ENCODE measurements around the gene KCNIP4.

Gene KCNIP4

GRCh38 chr4:21830272-21830671 is 118.3 kb downstream of the KCNIP4 start:
- no peak for DNase-seq

DNA sequence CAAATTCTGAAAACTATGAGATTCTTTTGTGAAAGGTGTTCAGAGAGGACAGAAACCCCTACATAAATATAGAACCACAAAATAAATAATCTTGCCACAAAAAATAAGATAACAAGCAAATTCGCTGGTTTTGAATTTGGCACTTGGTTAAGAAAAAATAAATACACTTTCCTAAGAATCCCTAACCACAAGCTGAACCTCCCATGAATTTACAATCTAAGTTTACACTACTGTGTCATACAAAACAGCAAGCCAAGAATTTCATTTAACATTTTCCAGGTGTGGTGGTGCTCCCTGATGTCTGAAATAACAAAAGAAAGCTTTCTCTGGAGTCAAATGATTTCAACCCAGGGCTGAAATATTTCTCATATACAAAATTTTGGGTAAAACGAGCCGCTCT is 121.0 kb downstream of the KCNIP4 start:
- no peak for DNase-seq

- no peak for DNase-seq
Measured at GRCh38 chr4:21826071-21826470, 122.5 kb downstream of the KCNIP4 start.

DNA sequence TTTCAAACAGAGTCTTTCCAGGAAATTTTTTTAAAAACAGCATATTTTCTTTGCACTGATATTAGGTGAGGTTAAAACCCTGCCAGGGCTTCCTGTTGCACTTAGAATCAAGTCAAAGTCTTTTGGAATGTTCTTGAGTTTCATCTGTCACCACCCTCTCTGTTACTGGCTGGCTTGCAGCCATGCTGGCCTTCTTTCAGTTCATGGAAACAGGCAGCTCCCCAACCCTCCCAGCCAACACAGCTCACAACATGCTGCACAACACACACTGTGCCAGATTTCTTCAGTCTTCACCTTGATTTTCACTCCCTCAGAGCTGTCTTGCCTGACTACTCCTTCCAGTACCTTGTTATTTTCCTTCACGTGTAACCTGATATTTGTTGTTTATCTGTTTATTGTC is 129.5 kb downstream of the KCNIP4 start:
- DNase-seq: no peak

DNA sequence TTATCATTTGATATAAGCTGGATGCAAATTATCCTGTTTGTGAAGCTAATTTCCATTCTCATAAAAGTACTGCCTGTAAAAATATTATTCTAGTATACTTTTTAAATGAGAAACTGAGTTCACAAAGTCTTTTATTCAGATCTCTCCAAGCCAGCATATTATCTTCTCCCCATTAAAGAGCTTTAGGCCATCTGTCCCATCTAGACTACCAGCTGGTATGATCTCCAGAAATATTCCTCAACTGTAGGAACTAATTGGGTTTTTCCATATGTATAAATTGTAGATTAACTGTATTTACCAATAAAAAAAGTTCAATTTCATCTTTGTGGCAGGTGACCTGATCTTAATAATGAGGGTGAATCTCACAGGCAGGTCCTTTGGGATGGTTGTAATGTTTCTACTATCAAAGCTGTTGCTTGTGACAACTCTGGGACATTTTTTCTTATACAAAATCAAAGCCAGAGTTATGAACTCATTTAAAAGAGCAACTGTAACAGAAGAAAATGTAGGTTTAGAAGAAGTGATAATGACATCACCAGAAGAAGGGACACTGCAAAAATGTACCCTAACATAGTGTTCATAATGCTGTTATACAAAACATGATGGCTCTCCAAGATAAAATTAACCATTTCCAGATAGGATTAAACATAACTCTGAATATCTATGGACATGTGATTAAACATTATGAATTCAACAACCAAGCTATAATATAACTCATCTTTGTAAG is 132.8 kb downstream of the KCNIP4 start:
- DNase-seq: no peak

DNA sequence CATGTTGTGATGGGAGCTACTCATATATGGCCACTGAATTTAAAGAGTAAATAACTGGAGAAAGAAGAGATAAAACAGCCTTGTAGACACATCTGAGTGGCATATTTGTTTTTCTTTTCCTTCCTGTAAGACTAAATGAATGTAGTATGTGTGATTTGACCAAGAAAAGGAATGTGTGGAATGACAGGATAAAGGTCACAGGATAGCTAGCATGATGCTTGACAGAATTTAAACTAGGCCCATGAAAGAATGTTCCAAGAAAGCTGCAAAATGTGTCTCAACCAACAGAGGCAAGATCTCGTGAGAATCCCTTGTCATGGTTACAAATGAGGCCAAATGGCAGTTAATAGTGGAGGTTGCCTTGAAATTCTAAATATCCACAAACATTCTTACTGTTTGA is 137.0 kb downstream of the KCNIP4 start:
- DNase-seq: no peak

GRCh38 chr4:21806991-21807390 is 141.6 kb downstream of the KCNIP4 start:
- no peak for DNase-seq

DNA sequence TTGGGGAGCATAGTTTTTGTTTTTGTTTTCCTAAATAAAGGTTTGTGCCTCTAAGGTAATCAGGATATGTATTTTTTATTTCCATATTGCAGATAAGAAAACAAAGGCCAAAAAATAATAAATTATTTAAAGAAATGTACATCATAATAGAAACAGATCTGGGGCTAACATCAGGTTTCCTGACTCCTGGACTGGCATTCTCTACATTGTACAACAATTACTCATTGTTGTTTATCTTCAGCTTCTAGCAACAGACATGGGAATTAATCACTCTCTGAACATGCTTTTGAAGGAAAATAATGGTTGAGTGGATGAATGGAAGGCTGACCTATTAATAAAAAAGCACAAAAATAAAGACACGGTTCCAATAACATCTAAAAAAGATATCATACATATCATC is 146.2 kb downstream of the KCNIP4 start:
- DNase-seq: no peak

GRCh38 chr4:21801661-21802385 is 146.7 kb downstream of the KCNIP4 start:
- no peak for DNase-seq

DNA sequence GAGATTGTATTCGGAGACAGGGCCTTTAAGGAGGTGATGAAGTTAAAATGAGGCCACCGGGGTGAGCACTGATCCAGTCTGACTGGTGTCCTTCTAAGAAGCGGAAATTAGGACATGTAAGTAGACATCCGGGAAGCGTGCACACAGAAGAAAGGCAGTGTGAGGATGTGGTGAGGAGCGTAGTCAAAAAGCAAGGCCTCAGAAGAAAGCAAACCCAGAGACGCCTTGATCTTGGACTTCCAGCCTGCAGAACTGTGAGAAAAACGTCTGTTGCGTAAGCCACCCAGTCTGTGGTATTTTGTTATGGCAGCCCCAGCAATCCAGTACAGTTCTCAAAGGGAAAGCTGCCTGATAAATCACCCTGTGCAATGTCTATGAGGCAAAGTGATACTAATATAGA is 153.5 kb downstream of the KCNIP4 start:
- DNase-seq: no peak

GRCh38 chr4:21792736-21793135 is 155.8 kb downstream of the KCNIP4 start:
- no peak for DNase-seq

GRCh38 chr4:21790438-21791029 is 158.0 kb downstream of the KCNIP4 start:
- no peak for DNase-seq

DNA sequence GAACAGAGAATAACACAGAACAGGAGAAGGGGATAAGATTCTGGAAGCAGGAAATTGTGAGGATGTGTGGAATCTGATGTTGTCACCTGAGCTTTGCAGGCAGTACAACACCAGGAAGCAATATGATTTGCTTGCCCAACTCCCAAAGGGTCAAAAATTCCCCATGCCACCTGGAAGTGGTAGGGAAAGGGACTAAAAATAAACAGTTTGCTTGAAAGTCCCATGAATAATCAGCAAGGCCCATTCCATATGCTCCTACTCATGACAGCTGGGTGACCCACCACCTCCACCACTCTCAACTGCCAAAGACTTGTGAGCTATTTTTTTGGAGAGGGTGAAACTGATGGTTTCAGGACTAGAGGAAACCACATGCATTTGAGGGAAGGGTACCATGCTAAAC is 168.4 kb downstream of the KCNIP4 start:
- no peak for DNase-seq

DNA sequence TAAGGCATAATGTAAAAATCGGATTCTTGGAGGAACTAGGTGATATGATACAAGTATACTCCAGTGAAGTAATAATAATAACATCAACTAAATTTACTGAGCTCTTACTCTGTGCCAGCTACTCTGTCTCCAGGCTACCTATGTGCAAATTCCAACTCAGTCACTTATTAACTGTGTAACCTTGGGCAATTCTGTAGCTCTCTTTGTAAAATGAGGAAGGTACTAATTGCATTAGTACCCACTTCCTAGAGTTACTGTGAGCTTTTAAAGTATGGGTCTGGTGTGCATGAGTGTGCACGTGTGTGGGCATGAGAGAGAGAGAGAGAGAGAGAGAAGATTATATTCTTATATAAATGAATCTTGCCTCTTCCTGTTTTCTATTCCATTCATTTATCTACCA is 169.9 kb downstream of the KCNIP4 start:
- no peak for DNase-seq

- no peak for DNase-seq
Measured at GRCh38 chr4:21775703-21776102, 172.9 kb downstream of the KCNIP4 start.

DNA sequence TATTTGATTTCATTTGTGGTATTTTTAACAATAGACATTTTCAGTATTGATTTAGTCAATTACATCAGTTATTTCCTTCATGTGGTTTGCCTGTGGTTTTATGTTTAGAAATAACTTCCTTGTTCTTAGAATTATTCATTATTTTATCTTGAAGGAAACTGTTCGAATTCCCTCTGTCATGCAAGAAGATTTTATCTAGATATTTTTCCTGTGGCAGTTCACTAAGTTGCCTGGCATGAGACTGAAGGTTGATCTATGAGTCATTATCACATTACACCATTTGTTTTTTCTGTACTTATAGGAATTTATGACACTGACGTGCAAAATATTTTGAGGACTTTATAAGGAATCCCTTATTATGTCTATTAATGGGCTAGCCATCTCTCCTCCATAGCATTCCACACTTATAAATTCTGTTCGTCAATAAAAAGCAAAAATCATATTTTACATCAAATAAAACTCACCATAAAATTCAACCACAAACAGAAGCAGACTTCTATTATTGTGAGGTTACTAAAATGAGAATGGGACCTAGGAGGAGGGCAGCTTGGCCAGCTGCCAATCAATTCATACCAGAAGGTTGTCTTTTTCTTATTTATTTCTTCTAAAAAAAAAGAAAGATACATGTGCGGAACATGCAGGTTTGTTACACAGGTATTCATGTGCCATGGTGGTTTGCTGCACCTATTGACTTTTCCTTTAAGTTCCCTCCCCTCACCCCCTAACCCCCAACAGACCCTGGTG is 179.0 kb downstream of the KCNIP4 start:
- no peak for DNase-seq

GRCh38 chr4:21768349-21769310 is 179.9 kb downstream of the KCNIP4 start:
- no peak for DNase-seq

- DNase-seq: no peak
Measured at GRCh38 chr4:21765810-21766407, 182.7 kb downstream of the KCNIP4 start.

DNA sequence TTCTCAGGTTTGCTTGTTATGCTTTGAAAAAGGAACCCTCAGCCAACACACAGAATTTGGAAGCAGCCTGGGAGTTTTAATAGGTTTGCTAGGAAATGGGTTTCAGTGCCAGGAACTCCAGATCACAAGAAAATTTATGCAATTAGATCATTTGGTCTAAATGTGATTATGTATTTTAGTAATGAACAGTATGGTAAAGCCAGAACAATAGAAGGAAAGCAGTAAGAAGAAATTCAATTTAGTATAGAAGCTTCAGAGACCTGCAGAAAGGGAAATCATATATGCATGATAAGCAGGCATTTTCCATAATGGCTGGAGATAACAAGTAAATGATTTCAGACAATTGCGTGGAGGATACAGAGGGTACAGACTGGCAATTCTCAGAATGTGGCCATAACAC is 184.7 kb downstream of the KCNIP4 start:
- DNase-seq: no peak

GRCh38 chr4:21757248-21757647 is 191.3 kb downstream of the KCNIP4 start:
- no peak for DNase-seq

DNA sequence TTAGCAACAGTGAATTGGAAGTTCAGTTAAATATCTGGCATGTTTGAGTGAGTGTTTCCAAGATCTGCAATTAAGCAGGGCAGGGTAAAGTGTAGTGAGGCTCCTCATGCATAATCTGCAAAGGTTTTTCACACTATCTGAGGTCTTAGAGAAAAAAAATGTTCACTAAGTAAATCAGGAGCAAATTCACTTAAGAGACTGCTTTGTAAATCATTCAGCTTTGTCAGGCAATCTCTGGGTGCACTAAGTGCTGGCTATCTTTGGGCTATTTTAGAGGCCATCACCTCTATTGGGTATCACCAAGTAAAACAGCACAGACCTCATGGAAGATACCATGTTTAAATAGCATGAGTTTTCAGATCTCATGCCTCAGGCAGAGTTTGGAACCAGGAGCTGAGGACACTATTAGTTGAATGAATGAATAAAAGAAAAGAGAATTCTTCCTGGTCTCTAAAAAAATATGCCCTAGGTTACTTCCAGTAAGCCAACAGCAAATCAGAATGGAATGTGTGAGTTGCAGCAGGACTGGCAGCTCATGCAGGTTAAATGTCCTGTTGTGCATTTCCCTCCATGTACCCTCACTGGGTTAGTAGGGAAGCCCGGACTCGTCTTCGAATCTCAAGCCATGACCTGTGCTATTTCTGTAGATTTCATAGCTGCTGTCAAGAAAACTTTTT is 195.3 kb downstream of the KCNIP4 start:
- DNase-seq: no peak
